GM18873 (cell line): ENCODE data around the gene CARHSP1.
"Not testable (repeated sequence)": the region's sequence is repeated elsewhere in the genome, so short reads cannot be mapped to it uniquely, and the experiment has no call there.

Experiments
- ATAC-seq: cut with Tn5 transposase; IDR thresholded peaks from one replicate; pipeline ENCODE4 v1.9.1; 2021; ENCODE audit warnings: mild to moderate bottlenecking, moderate library complexity, moderate number of reproducible peaks; ENCODE audit not compliant: unreplicated experiment, low FRiP score

The CARHSP1 gene

GRCh38 chr16:8803733-8804132, 65.1 kb downstream of the CARHSP1 start:
- ATAC-seq: not testable (repeated sequence)
